Occipital lobe (tissue), 2 donors: ENCODE measurements around the gene GNA12. TPM values are rescaled to one million over a fixed set of nuclear protein-coding genes. Genes with fewer than 3 reads are reported as not detected.

Experiments used
- DNase-seq: peaks from one replicate; lab custom pipeline; 2025; lab: John Stamatoyannopoulos, UW
- total RNA-seq: library from RNA; depleted of rRNA; stranded (reverse); fragments of >200 nt; gene quantifications from one replicate; pipeline ENCODE4 v1.2.3, GENCODE V29; 2014

The GNA12 gene
- total RNA-seq, 1 donor from 2014 or later, result 15.3 TPM

DNA sequence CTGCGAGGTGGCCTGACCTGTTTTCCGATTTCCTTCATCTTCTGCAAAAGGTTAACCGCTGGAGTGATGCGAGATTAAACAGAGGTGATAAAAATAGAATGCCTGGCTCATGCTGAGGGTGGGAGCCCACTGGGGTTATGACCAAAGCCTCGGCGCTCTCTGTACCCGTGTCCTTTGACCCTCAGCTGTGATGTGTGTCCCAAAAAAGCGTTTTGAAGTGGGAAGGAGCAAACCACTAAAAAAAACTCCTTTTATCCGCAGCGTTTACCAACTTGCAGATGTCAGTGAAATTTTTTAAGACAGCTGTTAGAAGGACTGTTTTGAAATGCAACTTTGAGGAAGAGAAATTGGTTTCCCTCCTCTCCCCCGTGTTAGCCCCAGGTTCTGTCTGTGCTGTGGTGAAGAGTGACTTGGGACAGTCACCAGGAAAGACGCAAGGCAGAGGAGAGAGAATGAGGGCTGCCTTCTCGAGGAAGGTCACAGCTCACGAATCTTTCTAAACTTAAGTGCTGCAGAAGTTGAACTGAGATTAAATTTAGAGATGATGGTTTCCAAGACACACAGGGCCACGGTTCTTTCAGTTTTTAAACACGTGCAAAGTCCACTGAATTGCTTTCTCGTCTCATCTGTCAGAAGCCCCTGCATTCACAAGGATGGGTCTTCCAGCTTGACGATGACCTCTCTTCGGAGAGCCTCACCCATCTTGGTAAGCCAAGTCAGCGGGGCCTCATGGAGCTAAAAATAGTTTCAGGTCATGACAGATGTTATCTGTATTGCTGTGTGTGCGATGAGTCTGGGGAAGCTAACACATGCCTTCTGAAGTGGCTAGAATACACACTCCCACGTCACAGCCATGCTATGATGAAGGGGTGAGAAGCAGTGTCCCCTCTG, 128.5 kb downstream of the GNA12 start:
- no peak for DNase-seq

DNA sequence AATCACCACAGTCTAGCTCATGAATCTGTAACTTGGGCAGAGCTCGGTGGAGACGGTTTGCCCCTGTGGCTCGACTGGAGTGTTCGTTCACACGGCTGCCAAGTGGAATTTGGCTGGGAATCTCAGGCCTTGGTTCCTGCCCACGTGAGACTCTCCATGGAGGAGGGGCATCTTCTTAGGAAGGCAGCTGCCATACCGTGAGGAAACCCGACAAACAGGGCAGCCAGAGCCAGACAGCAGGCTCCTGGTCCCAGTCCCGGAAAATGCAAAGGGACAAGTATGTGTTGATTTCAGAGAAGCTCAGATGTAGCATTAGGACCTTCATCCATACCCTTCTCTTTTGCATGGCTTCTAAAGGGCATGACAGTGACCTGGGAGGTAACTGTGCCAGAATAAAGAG, 129.5 kb downstream of the GNA12 start:
- DNase-seq, result no peak

DNA sequence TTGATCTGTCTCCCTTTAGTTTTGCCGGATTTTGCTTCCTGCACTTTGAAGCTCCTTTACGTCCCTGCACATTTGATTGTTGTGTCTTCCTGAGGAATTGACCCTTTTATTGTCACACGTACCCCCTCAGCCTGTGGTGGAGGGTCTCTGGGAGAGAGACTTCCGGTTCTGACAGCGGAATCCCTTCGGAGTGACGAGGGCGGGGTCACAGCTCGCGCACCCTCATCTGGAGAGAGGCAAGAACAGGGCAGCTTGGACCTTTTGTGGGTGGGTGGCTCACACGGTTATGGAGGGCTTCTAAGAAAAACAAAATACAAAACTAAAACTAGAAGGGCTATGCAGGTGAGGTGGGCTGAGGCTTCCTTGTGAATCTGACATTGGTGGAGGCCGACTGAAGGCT, 130.1 kb downstream of the GNA12 start:
- DNase-seq, result no peak

DNA sequence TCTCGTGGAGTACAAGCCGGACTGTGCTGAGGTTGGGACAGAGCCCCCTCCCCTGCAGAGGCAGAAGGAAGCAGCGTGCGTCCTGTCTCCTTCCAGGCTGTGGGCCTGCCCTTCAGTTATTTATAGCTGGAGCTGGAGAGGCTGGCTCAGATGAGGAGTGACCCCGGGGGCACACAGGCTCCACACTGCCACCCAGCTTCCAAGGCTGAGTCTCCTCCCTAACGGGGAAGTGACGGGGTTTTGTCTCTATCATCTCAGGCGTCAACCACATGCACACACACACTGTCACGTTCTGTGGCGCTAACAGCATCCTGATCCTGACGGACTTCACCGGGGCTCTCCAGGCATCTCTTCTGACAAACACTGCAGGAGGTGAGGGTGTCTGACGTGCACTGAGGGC, 130.7 kb downstream of the GNA12 start:
- no peak for DNase-seq

DNA sequence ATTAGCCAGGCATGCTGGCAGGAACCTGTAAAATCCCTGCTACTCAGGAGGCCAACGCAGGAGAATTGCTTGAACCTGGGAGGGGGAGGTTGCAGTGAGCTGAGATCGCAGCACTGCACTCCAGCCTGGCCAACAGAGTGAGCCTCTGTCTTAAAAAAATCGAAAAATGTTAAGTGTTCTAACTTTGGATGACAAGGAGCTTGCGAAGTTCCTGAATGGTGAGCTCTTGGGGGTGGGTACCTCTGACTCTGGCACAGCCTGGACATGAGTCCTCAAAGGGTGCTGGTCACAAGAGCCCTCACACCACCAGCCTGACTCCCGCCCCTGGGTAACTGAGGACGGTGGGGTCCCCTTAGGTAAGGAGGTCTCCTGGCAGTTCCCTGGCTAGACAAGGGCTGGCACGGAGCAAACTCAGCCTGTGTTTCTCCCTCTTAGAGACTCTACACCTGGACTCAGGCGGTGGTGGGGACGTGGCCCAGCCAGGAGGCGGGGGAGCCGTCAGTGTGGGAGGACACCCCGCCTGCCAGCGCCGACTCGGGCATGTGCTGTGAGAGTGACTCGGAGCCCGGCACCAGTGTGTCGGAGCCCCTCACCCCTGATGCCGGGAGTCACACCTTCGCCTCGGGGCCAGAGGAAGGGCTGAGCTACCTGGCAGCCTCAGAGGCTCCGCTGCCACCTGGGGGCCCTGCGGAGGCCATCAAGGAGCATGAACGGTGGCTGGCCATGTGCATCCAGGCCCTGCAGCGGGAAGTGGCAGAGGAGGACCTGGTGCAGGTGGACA, 132.0 kb downstream of the GNA12 start:
- DNase-seq, result no peak

DNA sequence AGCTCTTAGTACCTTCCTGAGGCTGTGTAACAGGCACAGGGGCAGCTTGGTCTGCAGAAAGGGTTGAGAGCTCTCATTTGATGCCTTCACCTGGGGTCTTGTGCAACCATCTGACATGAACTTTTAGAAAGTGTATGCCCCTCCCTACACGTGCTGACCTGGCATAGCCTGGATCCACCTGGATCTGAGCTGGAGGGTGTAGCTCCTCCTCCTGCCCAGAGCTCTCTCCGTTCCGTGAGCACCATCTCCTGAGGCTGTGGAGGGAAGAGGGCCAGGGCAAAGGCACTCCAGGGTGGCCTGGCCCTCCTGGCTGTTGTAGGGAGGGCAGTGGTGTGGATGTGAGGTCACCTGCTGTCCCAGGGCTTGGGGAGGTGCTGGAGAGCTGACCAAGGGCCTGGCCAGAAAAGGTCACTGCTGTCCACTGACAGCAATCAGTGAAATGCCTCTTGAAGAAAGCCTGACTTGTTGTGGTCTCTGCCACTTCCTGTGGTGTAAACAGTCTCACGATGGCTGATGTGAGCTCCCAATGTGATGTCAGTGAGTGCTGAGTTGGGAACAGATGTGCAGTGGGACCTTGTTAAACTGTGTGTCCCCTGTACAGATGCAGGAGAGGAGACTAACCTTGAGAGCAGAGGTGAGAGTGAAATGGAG, 133.1 kb downstream of the GNA12 start:
- DNase-seq, result no peak

DNA sequence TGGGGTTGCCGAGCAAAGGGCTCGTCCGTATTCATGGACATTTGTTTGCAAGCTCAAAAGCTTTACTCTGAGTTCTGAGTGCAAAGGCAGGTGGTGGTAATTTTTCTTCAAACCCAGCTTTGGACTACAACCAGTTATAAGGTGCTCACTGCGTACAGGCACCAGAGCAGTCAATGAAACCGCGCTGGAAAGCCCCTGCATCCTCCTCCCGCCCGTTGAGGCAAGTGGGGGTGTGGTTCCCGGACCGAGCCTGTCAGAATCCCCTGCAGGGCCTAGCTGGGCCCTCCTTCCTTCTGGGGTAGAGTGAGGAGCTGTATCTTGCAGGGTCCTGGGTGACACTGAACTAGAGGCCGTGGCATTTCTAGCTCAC, 133.8 kb downstream of the GNA12 start:
- no peak for DNase-seq

DNA sequence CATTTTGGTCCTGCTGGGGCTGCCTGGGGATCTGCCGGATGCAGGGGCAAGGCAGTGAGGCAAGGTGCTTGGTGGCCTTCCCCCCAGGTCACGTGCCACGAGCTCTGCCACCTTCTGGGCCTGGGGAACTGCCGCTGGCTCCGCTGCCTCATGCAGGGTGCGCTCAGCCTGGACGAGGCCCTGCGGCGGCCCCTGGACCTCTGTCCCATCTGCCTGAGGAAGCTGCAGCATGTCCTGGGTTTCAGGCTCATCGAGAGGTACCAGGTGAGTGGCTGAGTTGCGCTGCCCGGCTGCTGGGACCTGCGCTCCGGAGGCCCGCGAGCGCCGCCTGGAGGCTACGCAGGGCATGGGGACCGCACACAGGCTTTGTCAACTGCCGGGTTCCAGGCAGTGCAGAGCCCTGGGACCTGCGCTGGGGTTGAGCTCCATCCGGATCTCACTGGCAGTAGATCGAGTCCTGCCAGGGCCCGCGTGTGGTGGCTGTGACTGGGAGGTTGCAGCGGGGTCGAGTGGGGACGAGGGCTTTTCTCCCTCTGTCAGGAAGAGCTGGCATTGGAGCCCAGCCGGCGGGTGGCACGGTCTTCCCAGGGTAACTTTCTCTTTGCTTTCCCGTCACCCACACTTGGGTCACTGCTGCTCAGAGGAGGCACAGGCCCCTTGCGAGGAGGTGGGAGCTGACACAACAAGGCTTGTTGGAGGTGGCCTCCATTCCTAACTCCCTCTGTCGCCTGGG, 134.4 kb downstream of the GNA12 start:
- peak; percentile 13 for DNase-seq

DNA sequence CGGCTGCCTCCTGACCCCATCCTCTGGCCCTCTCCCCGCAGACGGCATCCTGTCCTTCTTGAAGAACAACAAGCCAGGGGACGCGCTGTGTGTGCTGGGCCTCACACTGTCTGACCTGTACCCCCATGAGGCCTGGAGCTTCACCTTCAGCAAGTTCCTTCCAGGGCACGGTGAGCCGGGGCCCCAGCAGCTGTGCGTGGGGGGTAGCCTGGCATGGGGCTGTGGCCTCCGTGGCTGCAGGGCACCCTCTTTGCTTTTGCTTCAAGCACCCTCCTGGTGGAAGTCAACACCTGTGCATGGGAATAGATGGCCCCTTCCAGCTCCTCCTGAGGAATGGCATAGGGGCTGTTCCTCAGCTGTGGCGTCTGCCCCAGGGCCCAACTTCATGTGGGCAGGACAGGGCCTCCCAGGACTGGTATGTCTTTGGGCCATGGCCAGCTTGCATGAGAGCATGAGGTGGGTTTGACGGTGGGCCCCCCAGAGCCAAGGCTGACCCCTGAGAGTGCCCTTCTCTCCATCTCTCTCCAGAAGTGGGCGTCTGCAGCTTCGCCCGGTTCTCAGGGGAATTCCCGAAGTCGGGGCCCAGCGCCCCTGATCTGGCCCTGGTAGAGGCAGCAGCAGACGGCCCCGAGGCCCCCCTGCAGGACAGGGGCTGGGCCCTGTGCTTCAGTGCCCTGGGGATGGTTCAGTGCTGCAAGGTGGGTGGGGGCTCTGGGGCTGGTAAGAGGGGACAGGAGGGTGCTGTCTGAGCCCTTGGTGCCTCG, 135.4 kb downstream of the GNA12 start:
- DNase-seq, result no peak

DNA sequence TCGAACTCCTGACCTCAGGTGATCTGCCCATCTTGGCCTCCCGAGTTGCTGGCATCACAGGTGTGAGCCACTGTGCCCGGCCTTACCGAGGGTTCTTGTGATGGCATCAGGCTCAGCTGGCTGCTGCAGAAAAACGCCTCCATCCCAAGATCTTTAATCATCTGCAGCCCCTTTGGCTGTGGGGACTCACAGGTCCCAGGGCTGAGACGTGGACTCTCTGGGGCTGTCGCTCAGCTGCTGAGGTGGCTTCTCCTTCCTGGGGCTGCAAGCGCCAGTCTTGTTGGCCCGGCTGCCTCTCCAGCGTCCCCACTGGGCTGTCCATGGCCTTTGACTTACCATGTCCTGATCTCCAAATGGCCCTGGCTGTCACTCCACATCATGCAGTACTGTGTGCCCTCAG, 136.1 kb downstream of the GNA12 start:
- no peak for DNase-seq

DNA sequence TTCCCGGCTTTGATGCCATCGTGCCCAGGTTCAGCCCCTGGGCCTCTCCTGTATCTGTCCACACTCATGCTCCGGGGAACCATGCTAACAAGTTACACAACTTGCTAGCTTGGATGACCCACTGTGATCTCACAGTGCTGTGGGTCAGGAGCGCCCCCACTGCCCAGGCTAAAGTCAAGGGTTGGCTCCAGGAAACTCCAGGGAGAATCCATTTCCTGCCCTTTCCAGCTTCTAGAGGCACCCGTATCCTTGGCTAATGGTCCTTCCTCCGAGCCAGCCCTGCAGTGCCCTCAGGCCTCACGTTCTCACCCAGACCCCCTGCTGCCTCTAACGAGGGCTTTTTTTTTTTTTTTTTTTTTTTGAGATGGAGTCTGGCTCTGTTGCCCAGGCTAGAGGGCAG, 136.6 kb downstream of the GNA12 start:
- no peak for DNase-seq

DNA sequence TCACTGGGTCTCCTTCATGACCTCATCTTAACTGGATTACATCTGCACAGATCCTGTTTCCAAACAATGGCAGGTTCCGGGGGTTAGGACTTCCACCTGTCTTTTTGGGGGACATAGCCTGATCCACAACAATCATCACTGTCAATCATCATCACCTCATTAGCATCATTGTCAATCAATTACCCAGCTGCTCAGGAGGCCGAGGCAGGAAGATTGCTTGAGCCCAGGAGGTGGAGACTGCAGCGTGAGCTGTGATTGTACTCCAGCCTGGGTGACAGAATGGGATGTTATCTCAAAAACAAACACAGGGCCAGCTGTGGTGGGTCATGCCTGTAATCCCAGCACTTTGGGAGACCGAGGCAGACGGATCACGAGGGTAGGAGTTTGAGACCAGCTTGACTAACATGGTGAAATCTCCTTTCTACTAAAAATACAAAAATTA, 137.4 kb downstream of the GNA12 start:
- DNase-seq, result no peak

DNA sequence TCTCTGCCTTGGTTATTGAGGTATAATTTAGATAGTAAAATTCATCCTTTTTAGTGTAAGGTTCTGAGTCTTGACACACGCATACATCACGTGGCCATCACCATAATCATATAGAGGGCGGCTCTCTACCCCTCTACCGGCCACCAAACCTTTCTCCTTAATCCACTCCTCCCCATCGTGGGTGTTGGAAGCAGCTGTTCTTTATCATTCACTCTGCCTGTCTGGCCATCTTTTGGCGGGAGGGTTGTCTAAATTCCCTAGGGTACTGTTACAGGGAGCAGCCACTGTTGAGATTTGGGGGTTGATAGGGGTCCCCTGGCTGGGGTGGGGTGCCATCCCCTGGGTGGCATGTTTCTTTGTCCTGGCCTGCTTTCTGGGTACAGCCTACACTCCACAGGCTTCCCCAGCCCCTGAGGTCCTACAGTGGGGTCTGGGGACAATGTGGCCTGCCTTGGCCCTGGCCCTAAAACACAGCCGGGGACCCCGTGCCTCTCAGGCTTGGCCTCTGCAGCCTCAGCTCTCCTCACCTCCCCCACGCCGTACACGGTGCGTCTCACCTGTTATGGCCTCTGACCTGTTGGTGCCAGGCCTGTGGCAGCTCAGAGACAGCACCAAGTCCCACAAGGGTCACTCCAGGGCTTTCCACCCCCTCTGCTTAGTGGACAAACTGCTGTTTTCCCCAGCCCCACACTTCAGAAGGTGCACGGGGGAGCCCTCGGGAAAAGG, 138.6 kb downstream of the GNA12 start:
- no peak for DNase-seq

DNA sequence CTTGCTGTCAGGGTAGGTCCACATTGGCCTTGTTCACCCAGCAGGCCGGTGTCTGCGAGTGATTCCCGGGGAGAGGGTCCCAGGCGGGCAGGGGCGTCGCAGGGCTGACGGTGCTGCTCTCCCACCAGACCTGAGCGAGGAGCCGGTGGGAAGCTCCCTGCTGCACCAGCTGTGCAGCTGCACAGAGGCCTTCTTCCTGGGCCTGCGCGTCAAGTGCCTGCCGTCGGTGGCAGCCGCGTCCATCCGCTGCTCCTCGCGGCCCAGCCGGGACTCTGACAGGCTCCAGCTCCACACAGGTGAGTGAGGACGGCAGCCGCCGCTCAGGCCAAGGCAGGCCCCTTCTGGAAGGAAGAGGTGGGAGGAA, 141.5 kb downstream of the GNA12 start:
- no peak for DNase-seq

DNA sequence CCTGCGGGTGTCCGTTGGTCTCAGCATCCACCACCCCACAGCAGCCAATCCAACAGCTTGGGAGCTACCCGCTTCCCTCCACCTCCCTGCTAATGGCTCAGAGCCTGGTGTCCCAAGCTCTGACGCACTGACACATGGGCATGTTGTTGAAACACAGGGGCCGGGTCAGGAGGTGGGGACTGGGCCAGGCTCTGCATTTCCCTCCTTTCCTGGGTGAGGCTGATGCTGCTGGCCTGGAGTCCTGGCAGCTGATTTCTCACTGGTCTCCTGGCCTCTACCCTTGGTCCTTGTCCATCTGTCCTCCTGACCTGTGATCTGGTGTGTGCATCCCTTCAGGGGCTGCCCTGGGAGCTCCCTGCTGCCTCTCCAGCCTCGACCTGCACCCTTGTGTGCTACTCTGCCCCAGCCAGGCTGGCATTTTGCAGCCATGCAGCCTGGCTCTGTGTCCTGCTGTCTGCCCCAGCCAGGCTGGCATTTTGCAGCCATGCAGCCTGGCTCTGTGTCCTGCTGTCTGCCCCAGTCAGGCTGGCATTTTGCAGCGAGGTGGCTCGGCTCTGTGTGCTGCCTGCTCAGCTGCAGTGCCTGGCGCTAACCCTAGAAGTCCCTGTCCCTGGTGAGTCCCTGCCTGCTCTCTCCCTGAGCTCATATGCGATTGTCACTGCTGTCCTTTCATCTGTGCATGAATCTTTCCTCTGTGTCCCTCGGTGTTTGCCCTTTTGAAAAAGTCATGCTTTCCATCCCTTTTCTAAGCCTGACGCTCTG, 142.1 kb downstream of the GNA12 start:
- peak; percentile 75 for DNase-seq

DNA sequence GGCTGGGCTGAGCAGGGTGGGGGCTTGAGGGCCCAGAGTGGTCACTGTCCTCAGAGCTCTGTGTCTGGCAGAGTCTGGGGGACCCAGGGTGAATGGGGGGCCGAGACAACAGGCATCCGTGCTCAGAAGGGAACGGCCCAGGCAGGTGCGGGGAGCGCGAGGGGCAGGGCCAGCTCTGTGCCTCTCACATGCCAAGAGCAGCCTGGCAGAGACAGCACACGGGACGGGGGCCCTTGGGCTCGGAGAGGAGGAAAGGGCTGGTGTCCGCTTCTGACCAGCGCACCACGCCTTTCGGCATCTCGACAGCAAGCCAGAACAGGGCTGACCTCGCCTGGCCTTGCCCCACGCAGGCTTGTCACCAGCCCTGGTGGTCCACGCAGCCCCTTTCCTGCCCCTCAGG, 142.7 kb downstream of the GNA12 start:
- DNase-seq, result no peak

DNA sequence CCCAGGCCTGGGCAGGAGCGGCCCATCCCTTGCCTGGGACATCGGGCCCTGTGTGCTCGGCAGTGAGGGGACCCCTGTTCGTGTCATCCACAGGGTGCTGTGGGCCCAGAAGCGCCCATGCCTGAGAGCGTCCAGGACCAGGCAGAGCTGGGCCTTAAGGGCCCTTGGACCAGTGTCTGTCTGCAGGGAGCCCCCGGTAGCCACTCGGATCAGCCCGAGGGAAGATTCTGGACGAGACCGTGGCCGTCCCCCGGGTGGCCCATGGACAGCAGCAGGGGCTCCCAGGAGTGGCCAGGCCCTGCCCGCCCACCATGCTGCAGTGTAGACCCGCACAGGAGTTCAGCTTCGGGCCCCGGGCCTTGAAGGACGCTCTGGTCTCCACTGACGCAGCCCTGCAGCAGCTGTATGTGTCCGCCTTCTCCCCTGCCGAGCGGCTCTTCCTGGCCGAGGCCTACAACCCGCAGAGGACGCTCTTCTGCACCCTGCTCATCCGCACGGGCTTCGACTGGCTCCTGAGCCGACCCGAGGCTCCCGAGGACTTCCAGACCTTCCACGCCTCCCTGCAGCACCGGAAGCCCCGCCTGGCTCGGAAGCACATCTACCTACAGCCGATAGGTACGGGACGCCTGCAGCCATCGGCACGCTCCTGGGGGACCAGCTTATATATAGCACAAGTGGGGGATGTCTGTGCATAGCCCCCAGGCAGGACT, 143.8 kb downstream of the GNA12 start:
- no peak for DNase-seq

DNA sequence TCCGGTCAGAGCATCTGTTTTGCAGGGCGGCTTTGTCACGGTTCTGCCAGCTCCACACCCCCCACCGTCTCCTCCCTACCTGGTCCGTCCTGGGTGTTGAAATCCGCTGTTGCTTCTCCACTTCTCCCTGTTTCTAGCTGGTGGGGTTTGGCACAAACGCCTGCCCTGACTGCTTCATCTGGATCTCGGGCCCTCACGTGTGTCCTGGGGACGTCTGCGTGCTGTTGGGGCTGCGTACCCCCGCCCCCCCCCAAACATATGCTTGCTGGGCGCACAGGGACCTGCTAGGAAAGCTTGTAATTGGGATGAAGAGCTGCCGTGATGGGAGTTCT, 144.9 kb downstream of the GNA12 start:
- DNase-seq, result no peak
